Activated naive CD8-positive, alpha-beta T cell treated with anti-CD3 and anti-CD28 coated beads, Interleukin-2, amount 10 ng/mL, durations not matched to agents 7 days and 5 days (primary cell): ENCODE measurements around the gene FLT3. TPM values are rescaled to one million over a fixed set of nuclear protein-coding genes. Genes with fewer than 3 reads are reported as not detected.
"Not testable (repeated sequence)": the region's sequence is repeated elsewhere in the genome, so short reads cannot be mapped to it uniquely, and the experiment has no call there.

Experiments
- ATAC-seq: fragments of 150-1000 bp; cut with Tn5 transposase; one replicate; pipeline ENCODE4 v1.10.0; 2021; ENCODE audit warnings: low read depth, moderate library complexity
- POLR2A ChIA-PET: fragments of 350-600 bp; sonication (Branson Sonifier 250); formaldehyde crosslinking; loops from one replicate; lab custom pipeline; 2021; ENCODE audit warnings: antibody characterized with exemption; lab: Charles Lee
- DNase-seq: peaks from one replicate; pipeline ENCODE4 v3.0.0; 2021
- H3K27ac Mint-ChIP-seq: one replicate; pipeline ENCODE4 v1.8.0; 2022; ENCODE audit warnings: mild to moderate bottlenecking, mixed read lengths
- H3K27me3 Mint-ChIP-seq: one replicate; pipeline ENCODE4 v1.8.0; 2022; ENCODE audit warnings: mild to moderate bottlenecking, moderate library complexity, mixed read lengths
- H3K36me3 Mint-ChIP-seq: one replicate; pipeline ENCODE4 v1.8.0; 2021; ENCODE audit warnings: mild to moderate bottlenecking, mixed read lengths
- H3K4me1 Mint-ChIP-seq: one replicate; pipeline ENCODE4 v1.8.0; 2021; ENCODE audit warnings: mixed read lengths
- H3K4me3 Mint-ChIP-seq: one replicate; pipeline ENCODE4 v1.8.0; 2022; ENCODE audit warnings: mild to moderate bottlenecking, moderate library complexity, mixed read lengths
- H3K9me3 Mint-ChIP-seq: one replicate; pipeline ENCODE4 v1.8.0; 2021; ENCODE audit warnings: mixed read lengths
- total RNA-seq, 2 experiments: library from RNA; stranded (reverse); gene quantifications; one replicate each; pipeline ENCODE4 v1.2.3, GENCODE V29; 2021

Gene FLT3
- total RNA-seq, 2 experiments from 2014 or later, result not detected

DNA sequence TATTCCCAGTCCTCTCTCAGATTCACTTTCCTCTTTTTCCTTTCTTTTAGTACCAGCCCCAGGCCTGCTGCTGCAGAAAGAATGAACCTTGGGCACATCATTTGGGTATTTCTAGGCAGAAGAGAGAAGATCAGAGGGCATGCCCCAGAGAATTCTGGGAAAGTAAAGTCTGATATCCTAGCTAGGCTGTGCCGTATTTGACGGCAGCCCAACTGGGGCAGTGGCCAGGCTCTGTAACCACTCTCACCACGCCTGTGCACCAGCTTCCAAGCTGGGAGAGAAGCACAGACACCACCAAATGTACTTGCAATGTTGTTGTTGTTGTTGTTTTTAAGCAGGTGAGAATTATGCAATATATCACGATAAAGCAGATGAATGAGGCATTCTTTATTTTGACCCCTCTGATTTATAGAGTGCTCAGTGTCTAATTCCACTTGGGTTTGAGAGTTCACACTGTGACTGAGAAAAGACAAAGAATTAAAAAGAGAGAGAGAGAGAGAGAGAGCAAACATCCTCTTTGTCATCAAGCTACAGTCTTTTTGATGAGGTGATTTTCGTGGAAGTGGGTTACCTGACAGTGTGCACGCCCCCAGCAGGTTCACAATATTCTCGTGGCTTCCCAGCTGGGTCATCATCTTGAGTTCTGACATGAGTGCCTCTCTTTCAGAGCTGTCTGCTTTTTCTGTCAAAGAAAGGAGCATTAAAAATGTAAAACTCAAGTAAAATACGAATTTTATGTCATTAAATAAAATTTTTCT, 72.6 kb downstream of the FLT3 start:
- Mint-ChIP-seq H3K4me3 (no peak overlapping the region), H3K9me3 (no peaks in the 10 kb centered on the region), H3K27ac (peak overlapping the region; percentile 58), H3K27me3 (peaks cover 12% of the 10 kb centered on the region), H3K36me3 (no peaks in the 10 kb centered on the region), H3K4me1 (peaks cover 22% of the 10 kb centered on the region)
- POLR2A ChIA-PET, result interaction anchor here (0.6 kb wide), 1 partner anchor 110 kb away, joined by 4 read pairs; no protein-coding TSS in a partner anchor
- DNase-seq (no peak), ATAC-seq (peak; percentile 54)

DNA sequence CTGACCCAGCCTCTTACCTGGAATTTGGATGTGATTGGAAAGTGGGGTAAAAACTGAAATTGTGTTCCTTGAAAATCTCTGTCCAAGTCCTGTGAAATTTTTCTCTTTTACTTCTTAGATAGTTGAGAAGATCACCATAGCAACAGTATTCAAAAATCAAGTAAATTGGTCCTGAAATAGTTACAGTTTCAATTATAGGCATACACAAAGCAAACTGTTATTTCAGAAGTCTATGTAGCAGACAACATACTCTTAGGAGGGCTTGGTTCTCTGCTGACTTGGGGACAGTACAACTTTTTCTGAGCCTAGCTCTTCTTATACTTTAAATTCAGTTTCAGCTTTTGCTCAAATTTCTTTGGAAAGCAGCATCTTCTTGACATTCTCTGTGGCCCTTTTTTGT, 73.3 kb downstream of the FLT3 start:
- no peaks in the 10 kb centered on the region for H3K9me3 Mint-ChIP-seq
- ATAC-seq (no peak), DNase-seq (no peak)
- H3K36me3 Mint-ChIP-seq, result no peaks in the 10 kb centered on the region
- H3K27me3 Mint-ChIP-seq, result peaks cover 12% of the 10 kb centered on the region
- H3K4me3 Mint-ChIP-seq, result no peak overlapping the region
- POLR2A ChIA-PET, result interaction anchor here (0.6 kb wide), 1 partner anchor 111 kb away, joined by 4 read pairs; no protein-coding TSS in a partner anchor
- H3K4me1 Mint-ChIP-seq, result peaks cover 20% of the 10 kb centered on the region
- no peak overlapping the region for H3K27ac Mint-ChIP-seq

DNA sequence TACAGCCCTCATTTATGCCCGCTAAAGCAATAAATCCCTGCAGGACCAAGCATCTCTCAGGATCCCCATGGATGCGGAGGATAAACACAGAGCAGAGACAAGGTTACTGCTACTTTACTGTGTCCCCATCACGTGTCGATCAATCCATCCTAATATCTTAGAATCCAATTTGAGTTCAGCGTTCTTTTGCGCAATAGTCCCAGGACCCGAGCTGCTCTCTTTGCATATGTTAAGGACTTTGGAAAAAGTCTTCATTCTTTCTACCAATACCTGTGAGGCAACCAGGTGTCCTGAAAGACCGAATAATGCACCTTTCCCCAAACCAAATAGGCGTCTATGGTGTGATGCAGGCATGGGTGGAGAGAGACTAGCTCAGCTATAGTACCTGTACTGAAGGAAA, 73.9 kb downstream of the FLT3 start:
- Mint-ChIP-seq H3K4me3 (no peak overlapping the region), H3K27me3 (peaks cover 12% of the 10 kb centered on the region), H3K36me3 (no peaks in the 10 kb centered on the region), H3K9me3 (no peaks in the 10 kb centered on the region), H3K27ac (no peak overlapping the region), H3K4me1 (peaks cover 16% of the 10 kb centered on the region)
- POLR2A ChIA-PET, result no interaction called here
- DNase-seq, result no peak
- no peak for ATAC-seq

DNA sequence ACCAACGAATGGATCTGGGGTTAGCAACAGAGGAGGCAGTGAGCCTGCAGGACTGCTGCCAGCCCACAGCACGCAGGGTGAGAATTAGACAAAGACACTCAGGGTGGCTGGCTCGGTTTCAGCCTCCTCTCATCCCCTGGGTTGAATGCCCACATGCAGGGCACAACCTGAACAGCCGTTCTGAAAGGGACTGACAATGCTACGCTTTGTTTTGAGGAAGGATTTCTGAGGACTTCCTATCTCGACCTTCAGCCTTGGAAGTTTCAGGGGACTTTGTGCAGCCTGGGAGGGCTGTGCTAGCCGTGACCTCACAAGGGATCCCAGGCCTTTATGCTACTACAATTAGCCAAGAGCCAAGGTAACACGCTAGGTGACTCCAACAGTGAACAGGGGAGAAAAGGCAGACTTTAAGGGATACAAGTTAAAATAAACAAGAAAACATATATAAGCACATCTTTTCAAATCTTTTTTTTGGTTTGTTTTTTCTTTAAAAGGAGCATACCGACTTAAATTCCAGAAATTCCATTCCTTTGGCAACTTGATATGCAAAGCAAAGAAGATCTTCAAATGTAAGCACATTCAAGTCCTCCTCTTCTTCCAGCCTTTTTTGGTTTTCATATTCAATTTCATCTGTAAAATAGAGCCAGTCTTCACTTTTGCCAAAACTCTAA, 77.4 kb downstream of the FLT3 start:
- Mint-ChIP-seq H3K27ac (no peak overlapping the region), H3K4me3 (no peak overlapping the region), H3K4me1 (peaks cover 10% of the 10 kb centered on the region), H3K9me3 (no peaks in the 10 kb centered on the region), H3K27me3 (peaks cover 3% of the 10 kb centered on the region), H3K36me3 (no peaks in the 10 kb centered on the region)
- ATAC-seq, result no peak
- POLR2A ChIA-PET, result no interaction called here
- no peak for DNase-seq

DNA sequence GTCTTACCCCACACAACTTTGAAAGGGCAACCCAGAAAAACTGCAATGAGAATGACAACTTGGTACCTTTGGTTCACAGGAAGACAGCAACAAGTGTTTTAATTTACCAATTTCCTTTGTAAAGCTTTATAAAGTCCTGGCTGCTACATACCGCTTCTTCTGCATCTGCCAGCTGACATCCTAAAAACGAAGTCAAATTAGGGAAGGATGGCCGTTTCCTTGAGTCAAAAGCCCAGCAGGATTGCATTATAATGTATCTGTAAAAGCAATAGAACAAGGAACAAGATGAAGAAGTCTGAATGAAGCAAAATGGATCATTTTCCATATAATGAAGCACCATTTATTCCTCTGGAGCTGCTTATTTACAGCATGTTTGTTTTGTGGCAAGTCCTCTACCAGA, 86.1 kb downstream of the FLT3 start:
- ATAC-seq (no peak), DNase-seq (no peak)
- Mint-ChIP-seq H3K27ac (no peak overlapping the region), H3K27me3 (peaks cover 6% of the 10 kb centered on the region), H3K4me1 (peaks cover 4% of the 10 kb centered on the region), H3K9me3 (no peaks in the 10 kb centered on the region), H3K4me3 (no peak overlapping the region), H3K36me3 (no peaks in the 10 kb centered on the region)
- POLR2A ChIA-PET, result no interaction called here

DNA sequence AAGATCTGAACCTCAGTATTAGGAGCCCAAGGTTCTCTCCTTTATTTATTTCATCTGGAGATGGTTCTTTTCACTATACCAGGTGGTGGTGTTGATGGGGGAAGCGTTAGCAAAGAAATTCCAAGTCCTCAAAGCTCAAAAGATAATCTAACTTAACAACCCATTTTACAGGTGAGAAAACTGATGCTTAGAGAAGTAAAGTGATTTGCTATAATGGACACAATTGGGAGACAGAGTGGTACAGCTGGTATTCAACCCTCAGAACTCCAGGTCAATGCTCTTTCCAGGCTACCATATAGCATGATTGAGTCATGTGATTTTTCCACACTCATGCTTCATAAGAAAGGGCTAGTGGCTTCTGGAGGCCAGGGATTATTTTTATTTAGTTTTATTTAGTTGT, 86.9 kb downstream of the FLT3 start:
- H3K27me3 Mint-ChIP-seq, result peaks cover 6% of the 10 kb centered on the region
- POLR2A ChIA-PET, result no interaction called here
- DNase-seq (no peak), ATAC-seq (no peak)
- no peaks in the 10 kb centered on the region for H3K36me3 Mint-ChIP-seq
- H3K4me3 Mint-ChIP-seq, result no peak overlapping the region
- H3K4me1 Mint-ChIP-seq, result peaks cover 7% of the 10 kb centered on the region
- no peaks in the 10 kb centered on the region for H3K9me3 Mint-ChIP-seq
- no peak overlapping the region for H3K27ac Mint-ChIP-seq

DNA sequence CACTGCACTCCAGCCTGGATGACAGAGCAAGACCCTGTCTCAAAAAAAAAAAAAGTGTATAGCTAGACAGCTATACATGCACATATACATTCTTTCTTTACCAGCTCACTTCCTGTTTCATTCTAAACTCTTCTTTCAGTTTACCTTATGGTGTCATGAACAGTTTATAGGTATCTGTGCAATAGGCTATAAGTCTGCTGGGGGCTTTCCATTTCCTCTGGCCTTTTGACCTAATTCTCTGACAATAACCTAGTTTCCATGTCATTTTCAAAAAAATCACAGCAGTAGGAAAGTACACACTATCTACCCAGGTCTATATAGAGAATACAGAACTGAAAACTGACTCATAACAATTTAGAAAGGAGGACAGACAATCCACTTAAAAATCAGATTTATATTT, 87.5 kb downstream of the FLT3 start:
- no peak overlapping the region for H3K4me3 Mint-ChIP-seq
- no peak overlapping the region for H3K27ac Mint-ChIP-seq
- DNase-seq, result no peak
- POLR2A ChIA-PET, result no interaction called here
- H3K27me3 Mint-ChIP-seq, result peaks cover 6% of the 10 kb centered on the region
- no peaks in the 10 kb centered on the region for H3K36me3 Mint-ChIP-seq
- H3K9me3 Mint-ChIP-seq, result no peaks in the 10 kb centered on the region
- H3K4me1 Mint-ChIP-seq, result peaks cover 7% of the 10 kb centered on the region
- no peak for ATAC-seq

DNA sequence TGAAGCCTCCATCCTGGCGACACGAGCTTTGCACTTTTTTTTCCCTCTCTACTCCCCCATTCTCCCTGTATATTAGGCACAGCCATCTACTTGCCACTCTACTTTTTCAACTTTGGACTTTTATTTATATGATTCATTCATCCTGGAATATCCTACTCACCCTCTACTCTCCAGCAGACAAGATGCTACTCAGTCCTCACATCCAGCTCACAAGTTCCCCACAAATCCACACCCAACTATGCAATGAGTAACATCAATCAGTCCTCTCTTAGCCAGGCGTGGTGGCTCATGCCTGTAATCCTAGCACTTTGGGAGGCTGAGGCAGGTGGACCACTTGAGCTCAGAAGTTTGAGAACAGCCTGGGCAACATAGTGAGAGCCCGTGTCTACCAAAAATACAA, 88.0 kb downstream of the FLT3 start:
- POLR2A ChIA-PET, result no interaction called here
- Mint-ChIP-seq H3K4me1 (peaks cover 7% of the 10 kb centered on the region), H3K9me3 (no peaks in the 10 kb centered on the region), H3K27ac (no peak overlapping the region), H3K36me3 (no peaks in the 10 kb centered on the region), H3K27me3 (peaks cover 6% of the 10 kb centered on the region), H3K4me3 (no peak overlapping the region)
- no peak for DNase-seq
- no peak for ATAC-seq

DNA sequence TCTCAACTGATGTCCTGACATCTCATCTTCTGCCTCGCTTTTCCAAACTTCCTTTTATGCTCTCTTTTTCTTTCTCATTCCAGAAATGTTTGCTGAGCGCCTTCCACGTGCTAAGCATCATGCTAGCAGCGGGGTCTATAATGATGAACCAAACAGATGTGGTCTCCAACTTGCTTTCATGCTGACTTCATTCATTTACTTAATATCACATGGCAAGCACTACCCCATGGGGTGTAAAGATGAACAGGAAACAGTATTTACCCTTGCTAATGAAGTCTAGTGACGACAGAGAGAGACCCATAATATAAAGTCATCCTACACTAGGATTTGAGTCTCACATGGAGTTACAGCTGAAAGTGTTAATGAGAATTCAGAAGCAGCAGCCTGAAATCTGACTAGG, 90.3 kb downstream of the FLT3 start:
- DNase-seq (no peak), ATAC-seq (no peak)
- H3K9me3 Mint-ChIP-seq, result no peaks in the 10 kb centered on the region
- H3K4me3 Mint-ChIP-seq, result no peak overlapping the region
- H3K27me3 Mint-ChIP-seq, result peaks cover 6% of the 10 kb centered on the region
- H3K27ac Mint-ChIP-seq, result no peak overlapping the region
- H3K36me3 Mint-ChIP-seq, result no peaks in the 10 kb centered on the region
- peaks cover 7% of the 10 kb centered on the region for H3K4me1 Mint-ChIP-seq
- POLR2A ChIA-PET, result no interaction called here

DNA sequence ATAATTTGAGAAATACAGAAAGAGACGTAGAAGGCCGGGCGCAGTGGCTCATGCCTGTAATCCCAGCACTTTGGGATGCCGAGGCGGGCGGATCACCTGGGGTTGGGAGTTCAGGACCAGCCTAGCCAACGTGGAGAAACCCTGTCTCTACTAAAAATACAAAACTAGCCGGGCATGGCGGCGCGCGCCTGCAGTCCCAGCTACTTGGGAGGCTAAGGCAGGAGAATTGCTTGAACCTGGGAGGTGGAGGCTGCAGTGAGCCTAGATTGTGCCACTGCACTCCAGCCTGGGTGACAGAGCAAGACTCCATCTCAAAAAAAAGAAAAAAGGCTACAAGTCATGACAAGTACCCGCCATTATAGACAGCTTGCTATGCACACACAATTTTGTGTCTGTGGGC, 95.4 kb downstream of the FLT3 start:
- POLR2A ChIA-PET, H3K27me3 Mint-ChIP-seq, H3K36me3 Mint-ChIP-seq, H3K27ac Mint-ChIP-seq, H3K9me3 Mint-ChIP-seq, DNase-seq, ATAC-seq, H3K4me3 Mint-ChIP-seq, H3K4me1 Mint-ChIP-seq: not testable (repeated sequence)

DNA sequence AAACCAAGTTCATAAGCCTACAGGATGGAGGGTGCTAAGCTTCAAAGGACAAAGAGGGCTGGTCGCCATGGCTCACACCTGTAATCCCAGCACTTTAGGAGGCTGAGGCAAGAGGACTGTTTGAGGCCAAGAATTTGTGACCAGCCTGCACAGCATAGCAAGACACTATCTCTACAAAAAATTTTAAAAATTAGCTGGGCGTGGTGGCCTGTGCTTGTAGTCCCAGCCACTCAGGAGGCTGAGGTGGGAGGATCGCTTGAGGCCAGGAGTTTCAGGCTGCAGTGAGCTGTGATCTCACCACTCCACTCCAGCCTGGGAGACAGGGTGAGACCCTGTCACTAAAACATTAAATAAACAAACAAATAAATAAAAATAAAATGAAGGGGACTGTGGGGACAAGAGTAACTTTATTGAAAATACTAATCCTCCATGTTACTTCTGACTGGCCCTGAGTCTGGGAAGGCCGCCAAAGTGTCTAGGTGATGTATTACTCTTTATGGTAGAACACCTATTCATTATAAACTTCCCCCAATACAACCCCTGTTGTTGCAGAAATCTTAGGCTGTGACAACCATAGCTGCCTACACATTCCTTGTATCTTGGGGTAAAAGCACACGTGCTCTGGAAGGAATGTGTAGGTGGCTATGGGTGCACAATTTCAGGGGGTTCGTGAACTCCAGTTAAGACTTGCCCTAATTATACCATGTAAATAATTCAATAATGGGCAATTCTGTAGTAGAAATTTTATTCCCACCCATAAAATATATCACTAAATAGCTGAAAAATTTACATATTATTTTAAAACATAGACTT, 97.3 kb downstream of the FLT3 start:
- Mint-ChIP-seq H3K4me1 (no peaks in the 10 kb centered on the region), H3K27ac (no peak overlapping the region), H3K9me3 (no peaks in the 10 kb centered on the region), H3K27me3 (no peaks in the 10 kb centered on the region), H3K36me3 (no peaks in the 10 kb centered on the region), H3K4me3 (no peak overlapping the region)
- DNase-seq (no peak), ATAC-seq (no peak)
- POLR2A ChIA-PET, result no interaction called here

DNA sequence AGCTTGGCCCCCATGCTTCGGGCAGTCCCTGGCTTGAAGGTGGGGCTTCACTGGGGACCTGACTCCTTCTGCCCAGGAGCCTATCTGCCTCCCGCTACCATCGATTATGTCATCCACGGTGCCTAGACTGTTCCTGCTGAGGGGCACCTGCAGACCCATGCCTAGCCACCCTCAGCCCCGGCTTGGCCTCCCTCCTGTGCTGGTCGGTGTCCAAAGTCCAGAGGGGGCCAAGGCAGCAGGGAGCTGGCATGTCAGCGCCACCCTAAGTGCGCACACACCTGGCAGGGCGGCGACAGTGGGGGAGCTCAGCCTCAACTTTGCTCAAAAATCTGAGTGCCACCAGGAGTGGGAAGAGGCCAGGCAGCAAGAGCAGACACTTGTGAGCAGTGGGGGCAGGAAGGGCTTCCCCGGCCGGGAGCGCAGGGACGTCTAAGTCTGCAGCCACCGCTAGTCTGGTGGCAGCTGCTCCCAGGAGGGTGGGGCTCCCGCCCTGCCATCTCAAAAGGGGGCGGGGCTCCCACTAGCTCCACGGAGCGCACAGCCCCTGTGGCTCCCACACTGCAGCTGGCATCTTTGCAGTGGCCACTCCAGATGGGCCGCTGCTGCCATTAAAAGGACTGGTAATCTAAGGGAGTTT, 98.4 kb downstream of the FLT3 start:
- H3K36me3 Mint-ChIP-seq, result no peaks in the 10 kb centered on the region
- H3K9me3 Mint-ChIP-seq, result no peaks in the 10 kb centered on the region
- H3K27ac Mint-ChIP-seq, result no peak overlapping the region
- no peaks in the 10 kb centered on the region for H3K27me3 Mint-ChIP-seq
- no peak for ATAC-seq
- POLR2A ChIA-PET, result no interaction called here
- no peaks in the 10 kb centered on the region for H3K4me1 Mint-ChIP-seq
- no peak overlapping the region for H3K4me3 Mint-ChIP-seq
- no peak for DNase-seq

DNA sequence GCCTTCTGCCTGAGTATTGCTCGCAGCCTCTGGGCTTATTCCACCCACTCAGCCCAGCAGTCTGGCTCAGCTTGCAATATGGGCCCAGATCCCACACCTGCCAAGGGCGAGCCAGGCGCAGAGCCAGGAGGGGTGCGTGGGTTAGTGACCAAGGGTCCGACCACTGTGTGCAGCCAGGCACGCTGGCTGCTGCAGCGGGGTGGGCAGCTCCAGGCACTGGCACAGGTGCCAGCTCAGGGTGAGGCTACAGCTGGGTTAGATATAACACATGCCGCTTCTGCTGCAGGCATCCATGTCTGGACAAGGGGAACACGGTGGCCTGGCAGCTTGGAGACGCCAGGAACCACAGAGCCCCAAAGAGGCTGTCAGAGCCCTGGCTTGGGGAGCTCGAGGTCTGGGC, 99.3 kb downstream of the FLT3 start:
- Mint-ChIP-seq H3K9me3 (no peaks in the 10 kb centered on the region), H3K36me3 (no peaks in the 10 kb centered on the region), H3K4me3 (no peak overlapping the region), H3K27ac (no peak overlapping the region), H3K4me1 (no peaks in the 10 kb centered on the region), H3K27me3 (no peaks in the 10 kb centered on the region)
- DNase-seq (no peak), ATAC-seq (no peak)
- POLR2A ChIA-PET, result no interaction called here
